Common myeloid progenitor, CD34-positive (primary cell): Measurements from ENCODE around the gene PARVB.

Source experiments
- CTCF ChIA-PET: fragments of 350-600 bp; sonication (Branson Sonifier 250); formaldehyde crosslinking; loops from one replicate; lab custom pipeline; 2021; ENCODE audit warnings: antibody characterized with exemption; lab: Charles Lee
- POLR2A ChIA-PET: fragments of 350-600 bp; sonication (Branson Sonifier 250); formaldehyde crosslinking; loops from one replicate; lab custom pipeline; 2021; ENCODE audit warnings: antibody characterized with exemption; lab: Charles Lee
- DNase-seq, 3 donors: peaks; one replicate each; pipeline versions ENCODE4 v3.0.0 to v3.0.0-alpha.2; 2013
- H3K27ac ChIP-seq, 2 experiments: 1 replicate in 1 of 2; 2 replicates in 1 of 2; pipeline ENCODE4 v1.7.0; 2013; ENCODE audit warnings: inconsistent platforms in 2 of 2, low read length in 2 of 2, mild to moderate bottlenecking in 2 of 2, low read depth in 1 of 2, moderate library complexity in 1 of 2; ENCODE audit not compliant: severe bottlenecking in 2 of 2, insufficient read depth in 1 of 2, poor library complexity in 1 of 2
- H3K27me3 ChIP-seq, 5 experiments: replicated peaks in 2 of 5; 1 replicate in 3 of 5; 2 replicates in 2 of 5; pipeline versions ENCODE4 v1.6.1 to v1.7.0; 2013; ENCODE audit warnings: low read length in 4 of 5, mild to moderate bottlenecking in 2 of 5, moderate library complexity in 2 of 5, inconsistent platforms in 1 of 5; ENCODE audit not compliant: insufficient read depth in 5 of 5, control insufficient read depth in 4 of 5
- H3K36me3 ChIP-seq, 4 experiments: 1 replicate in 2 of 4; 2 replicates in 2 of 4; pipeline versions ENCODE4 v1.6.1 to v1.7.0; 2013; ENCODE audit warnings: low read length in 3 of 4, control low read depth in 1 of 4, mild to moderate bottlenecking in 1 of 4; ENCODE audit not compliant: control insufficient read depth in 4 of 4, insufficient read depth in 4 of 4
- H3K4me1 ChIP-seq, 4 experiments: 1 replicate in 3 of 4; 2 replicates in 1 of 4; pipeline versions ENCODE4 v1.6.1 to v1.7.1; 2013; ENCODE audit warnings: low read length in 3 of 4, mild to moderate bottlenecking in 3 of 4, control low read depth in 1 of 4, inconsistent platforms in 1 of 4, moderate library complexity in 1 of 4; ENCODE audit not compliant: control insufficient read depth in 4 of 4, insufficient read depth in 4 of 4; ENCODE audit errors: control extremely low read depth in 1 of 4
- H3K4me3 ChIP-seq, 7 experiments: 1 replicate in 4 of 7; 2 replicates in 3 of 7; pipeline versions ENCODE4 v1.5.1 to v1.7.0; 2013; ENCODE audit warnings: mild to moderate bottlenecking in 7 of 7, low read length in 6 of 7, moderate library complexity in 6 of 7, inconsistent platforms in 2 of 7, low read depth in 2 of 7, control low read depth in 1 of 7; ENCODE audit not compliant: insufficient read depth in 4 of 7, control insufficient read depth in 1 of 7; ENCODE audit errors: extremely low read depth in 1 of 7
- H3K9me3 ChIP-seq, 5 experiments: 1 replicate in 4 of 5; 2 replicates in 1 of 5; pipeline versions ENCODE4 v1.6.1 to v1.7.1; 2013; ENCODE audit warnings: low read length in 4 of 5, mild to moderate bottlenecking in 2 of 5, inconsistent platforms in 1 of 5, low read depth in 1 of 5, moderate library complexity in 1 of 5; ENCODE audit not compliant: control insufficient read depth in 4 of 5, insufficient read depth in 2 of 5; ENCODE audit errors: control extremely low read depth in 1 of 5
- WGBS: methylation state at CpG from one replicate; pipeline ENCODE4 v1.1.5; 2013; ENCODE audit not compliant: insufficient coverage; 5-methylcytosine and 5-hydroxymethylcytosine counted together

PARVB gene

GRCh38 chr22:44033694-44034093 is 9.6 kb downstream of the PARVB start:
- H3K9me3 ChIP-seq: no peaks in the 10 kb centered on the region
- H3K27ac ChIP-seq: no peak overlapping the region
- peaks cover 4 to 30% (median 22%) of the 10 kb centered on the region in 4 experiments for H3K4me1 ChIP-seq
- CTCF ChIA-PET: interaction anchor here (1.0 to 3.6 kb wide), 5 partner anchors 14 to 48 kb away, joined by 3 to 12 read pairs (median 5); no protein-coding TSS in a partner anchor
- 100% methylated on average over 4 of the region's 8 CpGs for WGBS
- peaks cover 0 to 6% (median 0%) of the 10 kb centered on the region in 4 experiments for H3K36me3 ChIP-seq
- H3K4me3 ChIP-seq: no peak overlapping the region
- POLR2A ChIA-PET: no interaction called here
- H3K27me3 ChIP-seq: no peaks in the 10 kb centered on the region
- DNase-seq: no peak

- POLR2A ChIA-PET: no interaction called here
- H3K36me3 ChIP-seq: peaks cover 0 to 6% (median 0%) of the 10 kb centered on the region in 4 experiments
- H3K27ac ChIP-seq: no peak overlapping the region
- 96% methylated on average over 7 of the region's 9 CpGs for WGBS
- no peak overlapping the region for H3K4me3 ChIP-seq
- no peak for DNase-seq
- H3K9me3 ChIP-seq: no peaks in the 10 kb centered on the region
- CTCF ChIA-PET: interaction anchor here (1.4 to 2.0 kb wide), 4 partner anchors 11 to 48 kb away, joined by 3 to 9 read pairs (median 5); no protein-coding TSS in a partner anchor
- H3K27me3 ChIP-seq: no peaks in the 10 kb centered on the region
- H3K4me1 ChIP-seq: peaks cover 0 to 2% (median 0%) of the 10 kb centered on the region in 4 experiments
These were observed 13.6 kb downstream of the PARVB start for GRCh38 chr22:44037519-44038375.

GRCh38 chr22:44039566-44040171 is 15.6 kb downstream of the PARVB start:
- POLR2A ChIA-PET: interaction anchor here (0.6 to 0.9 kb wide), 2 partner anchors 30 to 643 kb away, joined by 3 read pairs; no protein-coding TSS in a partner anchor
- CTCF ChIA-PET: interaction anchor here (0.6 to 1.8 kb wide), 8 partner anchors 9 to 46 kb away, joined by 3 to 6 read pairs (median 4); no protein-coding TSS in a partner anchor
- no peak for DNase-seq
- Histone ChIP-seq H3K27me3 (no peaks in the 10 kb centered on the region), H3K4me3 (no peak overlapping the region), H3K9me3 (no peaks in the 10 kb centered on the region), H3K36me3 (peaks cover 0 to 6% (median 0%) of the 10 kb centered on the region in 4 experiments), H3K27ac (no peak overlapping the region), H3K4me1 (peaks cover 0 to 4% (median under 1%) of the 10 kb centered on the region in 4 experiments)
- WGBS: 89% methylated on average over 5 of the region's 8 CpGs

- 96% methylated on average over 15 of the region's 20 CpGs for WGBS
- peaks cover 5 to 9% (median 7%) of the 10 kb centered on the region in 4 experiments for H3K36me3 ChIP-seq
- H3K4me3 ChIP-seq: no peak overlapping the region
- CTCF ChIA-PET: no interaction called here
- no peak for DNase-seq
- H3K27ac ChIP-seq: peak overlapping the region in 1 of 2 experiments; percentile 32
- no peaks in the 10 kb centered on the region for H3K27me3 ChIP-seq
- POLR2A ChIA-PET: no interaction called here
- no peaks in the 10 kb centered on the region for H3K9me3 ChIP-seq
- H3K4me1 ChIP-seq: peaks cover 0 to 18% (median 8%) of the 10 kb centered on the region in 4 experiments
These were observed 18.4 kb downstream of the PARVB start for GRCh38 chr22:44042249-44043218.

GRCh38 chr22:44045145-44045544 is 21.0 kb downstream of the PARVB start:
- WGBS: no CpG with 5 or more reads among the region's 1 CpG

GRCh38 chr22:44046485-44047141 is 22.5 kb downstream of the PARVB start:
- POLR2A ChIA-PET: interaction anchor here (4.2 kb wide), 1 partner anchor 21 kb away, joined by 14 read pairs; no protein-coding TSS in a partner anchor
- Histone ChIP-seq H3K27ac (peak overlapping the region in 1 of 2 experiments; percentile 58), H3K36me3 (peaks cover 5 to 9% (median 5%) of the 10 kb centered on the region in 4 experiments), H3K9me3 (no peaks in the 10 kb centered on the region), H3K27me3 (no peaks in the 10 kb centered on the region), H3K4me3 (no peak overlapping the region), H3K4me1 (peaks cover 3 to 50% (median 39%) of the 10 kb centered on the region in 4 experiments)
- 97% methylated on average over 10 of the region's 14 CpGs for WGBS
- CTCF ChIA-PET: interaction anchor here (0.8 to 1.7 kb wide), 5 partner anchors 13 to 54 kb away, joined by 3 to 5 read pairs (median 4); no protein-coding TSS in a partner anchor
- DNase-seq: peak; percentile 56 to 81 (median 60)

More at GRCh38 chr22:44045145-44045544, 21.0 kb downstream of the PARVB start:
- Histone ChIP-seq H3K9me3 (no peaks in the 10 kb centered on the region), H3K27ac (no peak overlapping the region), H3K4me1 (peaks cover 0 to 37% (median 26%) of the 10 kb centered on the region in 4 experiments), H3K27me3 (no peaks in the 10 kb centered on the region), H3K4me3 (no peak overlapping the region), H3K36me3 (peaks cover 5 to 9% (median 5%) of the 10 kb centered on the region in 4 experiments)
- no peak for DNase-seq
- ChIA-PET CTCF (interaction anchor here (1.0 kb wide), 1 partner anchor 36 kb away, joined by 4 read pairs; no protein-coding TSS in a partner anchor), POLR2A (no interaction called here)
